Fibroblast of skin of abdomen (primary cell): ENCODE results near the gene GALNT2.
A peak's percentile ranks its signal among the peaks of the same experiment; 100 is the strongest.

ENCODE experiments used
- DNase-seq: peaks from one replicate; pipeline ENCODE4 v3.0.0-alpha.2; 2013

GALNT2 gene

GRCh38 chr1:230130172-230130944 lies 63.3 kb downstream of the GALNT2 start:
- DNase-seq: no peak

GRCh38 chr1:230131457-230131856 lies 64.4 kb downstream of the GALNT2 start:
- DNase-seq: no peak

- DNase-seq: no peak
Observed at GRCh38 chr1:230132758-230133157, 65.7 kb downstream of the GALNT2 start.

DNA sequence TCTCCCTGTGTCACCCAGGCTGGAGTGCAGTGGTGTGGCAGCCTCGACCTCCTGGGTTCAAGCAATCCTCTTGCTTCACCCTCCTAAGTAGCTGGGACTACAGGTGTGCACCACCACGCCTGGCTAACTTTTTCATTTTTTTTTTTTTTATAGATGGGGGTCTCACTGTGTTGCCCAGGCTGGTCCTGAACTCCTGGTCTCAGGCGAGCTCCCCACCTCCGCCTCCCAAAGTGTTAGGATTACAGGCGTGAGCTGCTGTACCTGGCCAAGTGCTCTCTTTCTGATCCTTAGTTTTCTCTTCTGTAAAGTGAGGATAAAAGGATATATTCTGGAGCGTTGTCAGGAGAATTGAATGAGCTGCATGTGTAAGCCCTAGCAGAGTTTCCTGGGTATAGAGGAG lies 68.7 kb downstream of the GALNT2 start:
- DNase-seq: no peak

DNA sequence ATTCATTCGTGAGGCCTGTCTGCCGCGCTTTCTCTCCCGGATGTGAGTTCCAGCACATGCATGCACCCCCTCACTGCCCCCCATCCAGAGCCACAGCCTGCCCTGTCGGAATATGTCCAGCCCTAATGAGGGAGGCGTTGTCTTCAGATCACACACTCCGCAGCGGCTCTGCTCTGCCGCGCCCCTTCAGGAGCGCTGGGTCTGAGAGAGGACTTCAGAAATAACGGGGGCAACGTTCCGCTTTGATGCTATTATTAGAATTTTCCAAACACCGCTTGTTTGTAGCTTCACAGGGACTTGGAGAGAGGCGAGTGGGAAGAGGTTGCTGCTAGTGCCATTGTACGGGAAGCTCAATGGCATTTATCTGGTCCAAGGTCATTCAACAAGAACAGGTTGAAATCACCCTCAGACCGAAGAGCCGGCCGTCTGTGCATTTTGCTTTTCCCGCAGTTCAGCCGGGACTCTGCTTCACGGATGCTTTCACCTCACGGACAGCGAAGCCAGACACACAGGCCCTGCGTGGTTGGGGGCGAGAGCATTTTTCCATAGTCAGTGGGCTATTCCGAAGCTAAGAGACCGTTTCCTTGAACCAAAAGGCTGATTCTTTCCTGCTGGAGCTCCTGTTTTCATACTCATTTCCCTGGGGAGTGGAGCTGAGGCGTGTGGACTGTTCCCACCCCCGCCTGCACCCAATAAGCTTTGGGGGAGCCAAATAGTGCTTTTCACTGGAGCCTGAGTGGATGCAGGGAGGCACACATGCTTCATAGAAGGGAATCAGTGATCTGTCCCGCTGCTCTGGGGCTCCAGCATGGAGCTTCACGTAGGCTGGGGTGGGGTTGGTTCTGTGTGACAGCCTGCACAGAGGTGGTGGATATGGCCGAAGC lies 69.7 kb downstream of the GALNT2 start:
- DNase-seq: no peak

GRCh38 chr1:230137337-230137815 lies 70.3 kb downstream of the GALNT2 start:
- DNase-seq: peak; percentile 79

- DNase-seq: no peak
Observed at GRCh38 chr1:230138561-230139239, 71.7 kb downstream of the GALNT2 start.

- no peak for DNase-seq
Observed at GRCh38 chr1:230139315-230139714, 72.3 kb downstream of the GALNT2 start.

GRCh38 chr1:230139741-230140140 lies 72.7 kb downstream of the GALNT2 start:
- DNase-seq: no peak

GRCh38 chr1:230140221-230141020 lies 73.4 kb downstream of the GALNT2 start:
- peak; percentile 49 for DNase-seq

- DNase-seq: peak; percentile 85
Observed at GRCh38 chr1:230141021-230141648, 74.1 kb downstream of the GALNT2 start.

DNA sequence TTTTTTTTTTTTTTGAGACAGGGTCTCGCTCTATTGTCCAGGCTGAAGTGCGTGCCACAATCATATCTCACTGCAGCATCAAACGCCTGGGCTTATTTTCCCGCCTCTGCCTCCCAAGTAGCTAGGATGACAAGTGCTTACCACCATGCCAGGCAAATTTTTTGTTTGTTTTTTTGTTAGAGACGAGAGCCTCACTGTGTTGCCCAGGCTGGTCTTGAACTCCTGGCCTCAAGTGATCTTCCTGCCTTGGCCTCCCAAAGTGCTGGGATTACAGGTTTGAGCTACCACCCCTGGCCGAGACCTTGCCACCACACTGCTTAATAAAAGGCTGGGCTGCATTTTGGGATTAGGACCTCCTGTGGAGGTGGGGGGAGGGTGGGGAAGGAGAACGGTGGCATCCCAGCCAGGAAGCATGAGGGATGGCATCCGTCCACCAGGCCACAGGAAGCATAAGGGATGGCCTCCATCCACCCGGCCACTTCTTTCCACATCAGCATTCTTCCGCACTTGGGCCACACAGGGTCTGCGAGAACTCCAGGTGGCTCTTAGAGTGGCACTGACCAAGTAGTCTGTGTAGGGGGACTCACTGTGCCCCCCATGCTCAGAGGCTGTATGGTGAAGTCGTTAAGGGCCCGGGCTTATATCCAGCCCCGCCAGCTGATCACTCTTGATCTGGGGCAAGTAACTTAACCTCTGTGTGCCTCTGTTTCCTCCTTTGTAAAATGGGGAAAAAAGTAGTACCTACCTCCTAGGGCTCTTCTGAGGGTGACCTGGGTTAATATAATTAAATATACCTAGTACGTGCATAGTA lies 75.0 kb downstream of the GALNT2 start:
- no peak for DNase-seq

GRCh38 chr1:230142608-230143210 lies 75.7 kb downstream of the GALNT2 start:
- no peak for DNase-seq

DNA sequence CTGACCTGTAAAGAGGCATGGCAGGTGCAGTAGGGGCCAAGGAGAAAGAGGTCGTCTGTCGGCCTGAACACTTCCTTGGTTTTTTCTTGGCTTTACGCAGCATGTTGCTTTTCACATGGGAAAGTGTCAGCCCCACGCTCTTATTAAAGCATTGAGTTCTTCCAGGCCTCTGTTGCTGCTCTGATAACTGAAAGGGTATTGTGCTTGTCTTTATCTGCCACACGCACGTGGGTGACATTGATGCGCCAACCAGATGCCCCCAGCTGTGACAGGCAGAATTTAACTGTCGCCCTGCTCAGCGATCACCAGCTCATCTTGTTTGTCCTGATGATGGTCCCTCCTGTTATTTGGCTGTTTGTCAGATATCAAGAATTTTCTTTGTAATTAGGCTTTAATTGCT lies 76.5 kb downstream of the GALNT2 start:
- DNase-seq: no peak

- DNase-seq: no peak
Observed at GRCh38 chr1:230144010-230144614, 77.1 kb downstream of the GALNT2 start.

- no peak for DNase-seq
Observed at GRCh38 chr1:230144758-230145504, 77.9 kb downstream of the GALNT2 start.

- no peak for DNase-seq
Observed at GRCh38 chr1:230145505-230145899, 78.5 kb downstream of the GALNT2 start.

GRCh38 chr1:230145953-230146476 lies 79.0 kb downstream of the GALNT2 start:
- no peak for DNase-seq

GRCh38 chr1:230146709-230147108 lies 79.7 kb downstream of the GALNT2 start:
- DNase-seq: no peak
